SK-N-SH treated with all-trans-retinoic acid at 6 μM for 48 hours (cell line): ENCODE results near the gene OVCA2.
"Not testable (repeated sequence)": the region's sequence is repeated elsewhere in the genome, so short reads cannot be mapped to it uniquely, and the experiment has no call there.

Experiments used
- ATAC-seq: fragments of 200-7000 bp; cut with Tn5 transposase; 3 replicates; pipeline ENCODE4 v1.9.1; 2020; ENCODE audit warnings: mild to moderate bottlenecking, moderate library complexity
- BACH2 ChIP-seq: fragments of 250-450 bp; sonication (Bioruptor Pico); IDR thresholded peaks from 2 replicates; pipeline ENCODE4 v1.9.0; 2021; ENCODE audit warnings: mild to moderate bottlenecking, borderline replicate concordance
- CREB5 ChIP-seq: fragments of 250-450 bp; sonication (Bioruptor Pico); IDR thresholded peaks from 2 replicates; pipeline ENCODE4 v1.5.1; 2020; ENCODE audit warnings: low read depth, mild to moderate bottlenecking, moderate library complexity
- CSDC2 ChIP-seq: fragments of 250-450 bp; sonication (Bioruptor Pico); IDR thresholded peaks from 2 replicates; pipeline ENCODE4 v1.5.0; 2020; ENCODE audit warnings: mild to moderate bottlenecking, moderate library complexity
- ESRRG ChIP-seq: fragments of 250-450 bp; sonication (Bioruptor Pico); IDR thresholded peaks from 2 replicates; pipeline ENCODE4 v1.6.1; 2021; ENCODE audit warnings: mild to moderate bottlenecking
- ISL1 ChIP-seq: fragments of 250-450 bp; sonication (Bioruptor Pico); IDR thresholded peaks from 2 replicates; pipeline ENCODE4 v2.1.2; 2022; ENCODE audit warnings: mild to moderate bottlenecking, moderate library complexity
- OSR1 ChIP-seq: fragments of 250-450 bp; sonication (Bioruptor Pico); IDR thresholded peaks from 2 replicates; pipeline ENCODE4 v1.8.0; 2022; ENCODE audit warnings: moderate library complexity, mild to moderate bottlenecking, inconsistent platforms
- PATZ1 ChIP-seq: fragments of 250-450 bp; sonication (Bioruptor Pico); IDR thresholded peaks from 2 replicates; pipeline ENCODE4 v1.8.0; 2020; ENCODE audit warnings: mild to moderate bottlenecking, moderate library complexity, borderline replicate concordance
- PPARA ChIP-seq: fragments of 250-450 bp; sonication (Bioruptor Pico); IDR thresholded peaks from 2 replicates; pipeline ENCODE4 v1.5.0; 2020; ENCODE audit warnings: mild to moderate bottlenecking, borderline replicate concordance
- RARB ChIP-seq: fragments of 250-450 bp; sonication (Bioruptor Pico); IDR thresholded peaks from 2 replicates; pipeline ENCODE4 v1.8.0; 2021; ENCODE audit warnings: mild to moderate bottlenecking, moderate library complexity
- SNAI2 ChIP-seq: fragments of 250-450 bp; sonication (Bioruptor Pico); IDR thresholded peaks from 2 replicates; pipeline ENCODE4 v1.5.0; 2020; ENCODE audit warnings: mild to moderate bottlenecking, moderate library complexity
- TCF4 ChIP-seq: fragments of 250-450 bp; sonication (Bioruptor Pico); IDR thresholded peaks from 2 replicates; pipeline ENCODE4 v1.8.0; 2021; ENCODE audit warnings: mild to moderate bottlenecking, moderate library complexity, borderline replicate concordance
- TOX ChIP-seq: fragments of 250-450 bp; sonication (Bioruptor Pico); IDR thresholded peaks from 2 replicates; pipeline ENCODE4 v1.8.0; 2021; ENCODE audit warnings: mild to moderate bottlenecking, moderate library complexity, borderline replicate concordance
- TSHZ2 ChIP-seq: fragments of 250-450 bp; sonication (Bioruptor Pico); IDR thresholded peaks from 2 replicates; pipeline ENCODE4 v1.5.0; 2020; ENCODE audit warnings: mild to moderate bottlenecking, moderate library complexity
- ZC3H10 ChIP-seq: fragments of 250-450 bp; sonication (Bioruptor Pico); IDR thresholded peaks from 2 replicates; pipeline ENCODE4 v1.5.1; 2021; ENCODE audit warnings: mild to moderate bottlenecking, moderate library complexity
- ZFP3 ChIP-seq: fragments of 250-450 bp; sonication (Bioruptor Pico); IDR thresholded peaks from 2 replicates; pipeline ENCODE4 v1.5.0; 2020; ENCODE audit warnings: mild to moderate bottlenecking, moderate library complexity
- ZNF70 ChIP-seq: fragments of 450-650 bp; formaldehyde crosslinking; IDR thresholded peaks from 2 replicates; pipeline ENCODE4 v1.5.0; 2020; ENCODE audit warnings: mild to moderate bottlenecking, moderate library complexity
- ZNF8 ChIP-seq: fragments of 450-650 bp; formaldehyde crosslinking; IDR thresholded peaks from 2 replicates; pipeline ENCODE4 v1.5.0; 2020; ENCODE audit warnings: mild to moderate bottlenecking, moderate library complexity

The OVCA2 gene

GRCh38 chr17:2012499-2012898, 29.3 kb upstream of the OVCA2 start:
- TF ChIP-seq OSR1 (CRISPR knock-in tag) (no peak), ZFP3 (CRISPR knock-in tag) (no peak), ZNF70 (CRISPR knock-in tag) (no peak), TOX (CRISPR knock-in tag) (no peak), ZNF8 (CRISPR knock-in tag) (no peak), ISL1 (CRISPR knock-in tag) (no peak)
- no peak for ATAC-seq

- ATAC-seq = not testable (repeated sequence)
Observed at GRCh38 chr17:2013220-2013993, 28.4 kb upstream of the OVCA2 start.

GRCh38 chr17:2013994-2014317, 27.9 kb upstream of the OVCA2 start:
- TF ChIP-seq PATZ1 (CRISPR knock-in tag) = no peak
- no peak for TF ChIP-seq CREB5 (CRISPR knock-in tag)
- no peak for TF ChIP-seq ZNF70 (CRISPR knock-in tag)
- TF ChIP-seq CSDC2 (CRISPR knock-in tag) = no peak
- no peak for TF ChIP-seq PPARA (CRISPR knock-in tag)
- no peak for TF ChIP-seq SNAI2 (CRISPR knock-in tag)
- no peak for TF ChIP-seq TOX (CRISPR knock-in tag)
- TF ChIP-seq RARB (CRISPR knock-in tag) = no peak
- TF ChIP-seq ZNF8 (CRISPR knock-in tag) = no peak
- no peak for TF ChIP-seq ESRRG (CRISPR knock-in tag)
- no peak for TF ChIP-seq ZC3H10 (CRISPR knock-in tag)
- TF ChIP-seq, all 23 proteins: peak for 0
- no peak for ATAC-seq

- TF ChIP-seq TSHZ2 (CRISPR knock-in tag) (no peak), ZFP3 (CRISPR knock-in tag) (no peak), TCF4 (CRISPR knock-in tag) (no peak)
- TF ChIP-seq, all 23 proteins: peak for 0
Observed at GRCh38 chr17:2015314-2015713, 26.5 kb upstream of the OVCA2 start.

GRCh38 chr17:2016494-2016893, 25.3 kb upstream of the OVCA2 start:
- ATAC-seq = no peak
- no peak for TF ChIP-seq TSHZ2 (CRISPR knock-in tag)
- TF ChIP-seq BACH2 (CRISPR knock-in tag) = no peak
- TF ChIP-seq ESRRG (CRISPR knock-in tag) = no peak
- no peak for TF ChIP-seq PATZ1 (CRISPR knock-in tag)
- no peak for TF ChIP-seq TOX (CRISPR knock-in tag)
- no peak for TF ChIP-seq OSR1 (CRISPR knock-in tag)

More at GRCh38 chr17:2015314-2015713, 26.5 kb upstream of the OVCA2 start:
- ATAC-seq = no peak
